PFSK-1 (cell line): ENCODE data around the gene ANKRD27.

Experiments
- FOXP2 ChIP-seq: optimal IDR thresholded peaks from 2 replicates; pipeline ENCODE3; 2011; ENCODE audit warnings: borderline replicate concordance, control low read depth, inconsistent platforms; ENCODE audit not compliant: insufficient read depth; ENCODE audit errors: extremely low read length, extremely low read depth
- POLR2AphosphoS5 ChIP-seq: IDR thresholded peaks from 2 replicates; pipeline ENCODE4 v1.6.1; 2012; ENCODE audit warnings: low read depth, mild to moderate bottlenecking, control low read depth, low read length, moderate library complexity
- REST ChIP-seq, 2 experiments: IDR thresholded peaks; 2 replicates each; pipeline versions ENCODE4 v1.6.1 to v1.8.0; 2011 to 2012; ENCODE audit warnings: low read depth in 2 of 2, low read length in 2 of 2, control low read depth in 1 of 2, inconsistent platforms in 1 of 2, mild to moderate bottlenecking in 1 of 2, moderate library complexity in 1 of 2; ENCODE audit not compliant: insufficient read depth in 1 of 2
- SIN3A ChIP-seq: IDR thresholded peaks from 2 replicates; pipeline ENCODE4 v1.6.1; 2012; ENCODE audit warnings: mild to moderate bottlenecking, low read length, moderate library complexity, borderline replicate concordance; ENCODE audit not compliant: insufficient read depth
- TAF1 ChIP-seq: IDR thresholded peaks from 2 replicates; pipeline ENCODE4 v1.6.1; 2012; ENCODE audit warnings: low read length, control low read depth, borderline replicate concordance; ENCODE audit not compliant: insufficient read depth

Gene ANKRD27

DNA sequence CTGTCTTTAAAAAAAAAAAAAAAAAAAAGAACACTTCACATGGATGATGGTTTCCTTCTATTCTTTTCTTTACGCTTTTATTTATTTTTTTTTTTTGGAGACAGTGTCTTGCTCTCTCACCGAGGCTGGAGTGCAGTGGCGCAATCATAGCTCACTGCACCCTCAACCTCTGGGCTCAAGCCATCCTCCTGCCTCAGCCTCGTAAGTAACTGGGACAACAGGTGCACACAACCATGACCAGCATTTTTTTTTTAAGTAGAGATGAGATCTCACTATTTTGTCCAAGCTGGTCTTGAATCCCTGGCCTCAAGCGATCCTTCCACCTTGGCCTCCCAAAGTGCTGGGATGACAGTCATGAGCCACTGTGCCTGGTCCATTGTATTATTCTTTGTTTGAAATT, 24.3 kb downstream of the ANKRD27 start:
- TF ChIP-seq TAF1 (no peak), REST (IDR thresholded peaks at IDR 0.05; ENCODE audit: insufficient read depth in 1 of 2, low read depth in 2 of 2, low read length in 2 of 2) (no peak), POLR2AphosphoS5 (no peak), FOXP2 (no peak), SIN3A (no peak)

GRCh38 chr19:32649751-32650150, 25.2 kb downstream of the ANKRD27 start:
- no peak for TF ChIP-seq REST (IDR thresholded peaks at IDR 0.05; ENCODE audit: insufficient read depth in 1 of 2, low read depth in 2 of 2, low read length in 2 of 2)
- TF ChIP-seq POLR2AphosphoS5, result no peak
- TF ChIP-seq SIN3A, result no peak
- TF ChIP-seq FOXP2, result no peak
- TF ChIP-seq TAF1, result no peak

DNA sequence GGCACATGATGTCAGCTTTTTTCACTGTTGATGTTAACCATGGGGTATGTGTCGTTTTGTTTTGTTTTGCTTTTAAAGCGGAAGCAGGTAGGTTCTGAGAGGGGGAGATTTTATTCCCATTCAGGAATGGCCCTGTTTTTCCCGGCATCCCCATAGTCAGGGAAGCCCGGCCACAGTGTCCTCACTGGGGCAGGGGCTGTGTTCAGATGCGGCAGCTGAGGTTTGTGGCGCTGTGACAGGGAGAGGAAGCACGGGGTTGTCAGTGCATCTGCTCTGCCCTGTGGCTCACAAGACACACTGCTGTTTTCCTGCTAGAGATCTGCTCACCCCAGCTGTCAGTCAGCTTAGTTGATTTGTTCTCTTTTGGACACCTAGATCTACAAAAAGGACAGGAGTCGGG, 27.6 kb downstream of the ANKRD27 start:
- TF ChIP-seq POLR2AphosphoS5 (no peak), SIN3A (no peak), TAF1 (no peak)

GRCh38 chr19:32646556-32646955, 28.4 kb downstream of the ANKRD27 start:
- TF ChIP-seq FOXP2, result no peak
- TF ChIP-seq POLR2AphosphoS5, result no peak
- TF ChIP-seq SIN3A, result no peak
- no peak for TF ChIP-seq TAF1
- TF ChIP-seq REST (IDR thresholded peaks at IDR 0.05; ENCODE audit: insufficient read depth in 1 of 2, low read depth in 2 of 2, low read length in 2 of 2), result no peak

GRCh38 chr19:32642771-32643170, 32.2 kb downstream of the ANKRD27 start:
- TF ChIP-seq POLR2AphosphoS5 (no peak), FOXP2 (no peak), SIN3A (no peak), REST (IDR thresholded peaks at IDR 0.05; ENCODE audit: insufficient read depth in 1 of 2, low read depth in 2 of 2, low read length in 2 of 2) (no peak), TAF1 (no peak)
